B cell (primary cell): ENCODE measurements around the gene PSMF1. TPM values are rescaled to one million over a fixed set of nuclear protein-coding genes. Genes with fewer than 3 reads are reported as not detected.

ENCODE experiments used
- ATAC-seq: fragments of 200-7000 bp; cut with Tn5 transposase; one replicate; pipeline ENCODE4 v1.10.0; 2021; ENCODE audit warnings: low read depth, mild to moderate bottlenecking, moderate number of reproducible peaks, moderate library complexity
- CTCF ChIA-PET: fragments of 350-600 bp; sonication (Branson Sonifier 250); formaldehyde crosslinking; loops from one replicate; lab custom pipeline; 2021; ENCODE audit warnings: antibody characterized with exemption, inconsistent platforms; lab: Charles Lee
- POLR2A ChIA-PET: fragments of 350-600 bp; sonication (Branson Sonifier 250); formaldehyde crosslinking; loops from one replicate; lab custom pipeline; 2021; ENCODE audit warnings: antibody characterized with exemption; lab: Charles Lee
- DNase-seq: peaks from one replicate; pipeline ENCODE4 v3.0.0; 2013
- H2AFZ ChIP-seq: 2 replicates; pipeline ENCODE4 v1.6.1; 2012; ENCODE audit warnings: mild to moderate bottlenecking, low read depth, low read length; ENCODE audit not compliant: insufficient read depth, poor library complexity, severe bottlenecking
- H3K27ac ChIP-seq, 2 donors: 1 replicate in 1 of 2; 2 replicates in 1 of 2; pipeline ENCODE4 v1.5.1; 2012 to 2013; ENCODE audit warnings: low read length in 2 of 2, mild to moderate bottlenecking in 2 of 2, moderate library complexity in 1 of 2
- H3K27me3 ChIP-seq, 4 experiments: fragments of 200-600 bp in 1 of 4; sonication (generic) in 1 of 4; replicated peaks in 1 of 4; 1 replicate in 2 of 4; 2 replicates in 2 of 4; pipeline versions ENCODE4 v1.6.1 to v1.7.0; 2013 to 2016; ENCODE audit warnings: low read length in 3 of 4, mild to moderate bottlenecking in 2 of 4, mixed read lengths in 1 of 4, moderate library complexity in 1 of 4; ENCODE audit not compliant: insufficient read depth in 4 of 4, control insufficient read depth in 3 of 4; ENCODE audit errors: control extremely low read depth in 1 of 4
- H3K36me3 ChIP-seq, 2 experiments: replicated peaks in 1 of 2; 1 replicate in 1 of 2; 2 replicates in 1 of 2; pipeline versions ENCODE4 v1.6.1 to v1.7.1; 2013; ENCODE audit warnings: low read length in 1 of 2; ENCODE audit not compliant: insufficient read depth in 2 of 2, control insufficient read depth in 1 of 2; ENCODE audit errors: control extremely low read depth in 1 of 2, extremely low read depth in 1 of 2
- H3K4me1 ChIP-seq, 2 donors: fragments of 200-600 bp in 1 of 2; sonication (generic) in 1 of 2; 1 replicate in 1 of 2; 2 replicates in 1 of 2; pipeline versions ENCODE4 v1.5.1 to v1.6.1; 2013 to 2017; ENCODE audit warnings: low read length in 2 of 2; ENCODE audit not compliant: control insufficient read depth in 2 of 2, insufficient read depth in 2 of 2
- H3K4me2 ChIP-seq: replicated peaks from 2 replicates; pipeline ENCODE3; 2012; ENCODE audit warnings: mild to moderate bottlenecking, low read depth, low read length; ENCODE audit not compliant: poor library complexity, severe bottlenecking
- H3K4me3 ChIP-seq, 5 experiments: fragments of 200-600 bp in 1 of 5; sonication (generic) in 1 of 5; 1 replicate in 3 of 5; 2 replicates in 2 of 5; pipeline versions ENCODE4 v1.5.1 to v1.7.0; 2011 to 2016; ENCODE audit warnings: low read length in 4 of 5, mild to moderate bottlenecking in 4 of 5, low read depth in 2 of 5, control low read depth in 1 of 5, moderate library complexity in 1 of 5; ENCODE audit not compliant: insufficient read depth in 1 of 5; ENCODE audit errors: control extremely low read depth in 1 of 5, extremely low read depth in 1 of 5
- H3K79me2 ChIP-seq: fragments of 200-600 bp; sonication (generic); one replicate; pipeline ENCODE4 v1.6.0; 2016; ENCODE audit warnings: low read length; ENCODE audit not compliant: control insufficient read depth, insufficient read depth
- H3K9ac ChIP-seq: fragments of 200-600 bp; sonication (generic); 2 replicates; pipeline ENCODE4 v1.6.1; 2017; ENCODE audit warnings: mild to moderate bottlenecking, low read length, moderate library complexity
- H3K9me3 ChIP-seq, 3 donors: one replicate each; pipeline versions ENCODE4 v1.6.1 to v1.7.1; 2013; ENCODE audit warnings: low read length in 2 of 3; ENCODE audit not compliant: control insufficient read depth in 2 of 3, insufficient read depth in 1 of 3; ENCODE audit errors: control extremely low read depth in 1 of 3
- H4K20me1 ChIP-seq: 2 replicates; pipeline ENCODE4 v1.6.0; 2012; ENCODE audit warnings: mild to moderate bottlenecking, low read length; ENCODE audit not compliant: insufficient read depth, control insufficient read depth, poor library complexity, severe bottlenecking
- H3K27ac Mint-ChIP-seq: one replicate; pipeline ENCODE4 v1.8.0; 2021; ENCODE audit warnings: mixed read lengths
- H3K27me3 Mint-ChIP-seq: one replicate; pipeline ENCODE4 v1.8.0; 2021; ENCODE audit warnings: mixed read lengths
- H3K4me1 Mint-ChIP-seq: one replicate; pipeline ENCODE4 v1.8.0; 2021; ENCODE audit warnings: mixed read lengths
- H3K4me3 Mint-ChIP-seq: one replicate; pipeline ENCODE4 v1.8.0; 2021; ENCODE audit warnings: mixed read lengths
- H3K9me3 Mint-ChIP-seq: one replicate; pipeline ENCODE4 v1.8.0; 2022; ENCODE audit warnings: mixed read lengths; ENCODE audit not compliant: insufficient read depth
- EZH2 ChIP-seq: IDR thresholded peaks from 2 replicates; pipeline ENCODE4 v1.6.1; 2012; ENCODE audit warnings: borderline replicate concordance, low read depth, mild to moderate bottlenecking, moderate library complexity, low read length; ENCODE audit not compliant: insufficient read depth, poor library complexity, severe bottlenecking
- WGBS: methylation state at CpG from one replicate; pipeline ENCODE4 v1.1.5; 2013; ENCODE audit warnings: missing lambda C conversion rate; ENCODE audit not compliant: insufficient coverage; 5-methylcytosine and 5-hydroxymethylcytosine counted together
- intact Hi-C: fragments of 100-400 bp; cut with micrococcal nuclease; formaldehyde crosslinking; loops from one replicate; pipeline ENCODE4 v1.10.0; 2022
- polyA plus RNA-seq: library from polyadenylated mRNA; depleted of rRNA; stranded (reverse); fragments of >200 nt; gene quantifications from 2 replicates; pipeline ENCODE4 v1.2.3, GENCODE V29; 2012
- total RNA-seq, 2 donors: library from RNA; stranded (reverse); fragments of 120-200 nt in 1 of 2; gene quantifications; 1 replicate in 1 of 2; 2 replicates in 1 of 2; pipeline versions ENCODE4 v1.2.3 to v1.2.4, GENCODE V29; 2013 to 2022
- TF ChIP-seq, protein P1 (sequence below): fragments of 200-600 bp; IDR thresholded peaks from one replicate; pipeline ENCODE4 v1.8.0; 2022; ENCODE audit warnings: antibody characterized with exemption, mild to moderate bottlenecking

PSMF1 gene
- total and polyA plus RNA-seq, 2 donors (not counting 1 experiment from before 2014, with no cell fraction given), result 113 to 132 TPM

DNA sequence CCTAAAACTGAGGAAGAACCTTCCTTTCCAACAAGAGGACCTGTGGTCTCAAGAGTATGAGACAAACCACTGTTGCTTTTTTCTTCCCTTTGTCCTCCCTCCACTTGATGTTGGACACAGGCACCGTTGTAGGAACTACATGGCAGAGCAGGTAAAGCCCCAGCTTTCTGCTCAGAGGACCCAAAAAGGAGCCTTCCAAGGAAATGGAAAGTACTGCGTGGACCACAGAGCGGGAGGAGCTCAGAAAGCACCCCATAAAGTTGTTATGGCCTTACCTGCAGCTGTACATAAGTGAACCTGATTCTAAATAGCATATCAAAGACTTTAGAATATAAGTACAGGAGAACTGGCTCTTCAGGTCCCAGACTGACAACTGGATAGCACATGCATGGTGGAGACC, 36.9 kb downstream of the PSMF1 start:
- intact Hi-C loops, result no loop called here
- H3K27me3 Mint-ChIP-seq, result no peaks in the 10 kb centered on the region
- peaks cover 37 to 39% of the 10 kb centered on the region in 2 experiments for H3K36me3 ChIP-seq

DNA sequence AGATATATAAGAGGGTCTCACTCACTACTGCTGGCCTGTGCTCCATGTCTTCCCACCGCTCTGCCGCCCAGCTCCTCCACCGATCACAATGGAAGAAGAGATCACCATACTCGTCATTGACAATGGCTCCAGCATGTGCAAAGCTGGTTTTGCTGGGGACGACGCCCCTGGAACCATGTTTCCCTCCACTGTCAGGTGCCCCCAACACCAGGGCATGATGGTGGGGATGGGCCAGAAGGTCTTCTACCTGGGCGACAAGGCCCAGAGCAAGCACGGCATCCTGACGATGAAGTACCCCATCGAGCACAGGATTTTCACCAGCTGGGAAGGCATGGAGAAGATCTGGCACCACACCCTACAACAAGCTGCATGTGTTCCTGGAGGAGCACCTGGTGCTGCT, 42.1 kb downstream of the PSMF1 start:
- H3K9ac ChIP-seq, result no peak overlapping the region
- peaks cover 7 to 59% of the 10 kb centered on the region in 2 experiments for H3K36me3 ChIP-seq
- H3K27ac ChIP-seq, result no peak overlapping the region
- ChIA-PET CTCF (interaction anchor here (0.6 to 0.9 kb wide), 2 partner anchors 53 to 342 kb away, joined by 3 read pairs; no protein-coding TSS in a partner anchor), POLR2A (no interaction called here)
- Mint-ChIP-seq H3K27me3 (no peaks in the 10 kb centered on the region), H3K4me1 (peaks cover 3% of the 10 kb centered on the region), H3K9me3 (peaks cover 4% of the 10 kb centered on the region), H3K27ac (no peak overlapping the region), H3K4me3 (no peak overlapping the region)
- no peaks in the 10 kb centered on the region for H3K79me2 ChIP-seq
- TF ChIP-seq EZH2, result no peak
- TF ChIP-seq, protein P1, sequence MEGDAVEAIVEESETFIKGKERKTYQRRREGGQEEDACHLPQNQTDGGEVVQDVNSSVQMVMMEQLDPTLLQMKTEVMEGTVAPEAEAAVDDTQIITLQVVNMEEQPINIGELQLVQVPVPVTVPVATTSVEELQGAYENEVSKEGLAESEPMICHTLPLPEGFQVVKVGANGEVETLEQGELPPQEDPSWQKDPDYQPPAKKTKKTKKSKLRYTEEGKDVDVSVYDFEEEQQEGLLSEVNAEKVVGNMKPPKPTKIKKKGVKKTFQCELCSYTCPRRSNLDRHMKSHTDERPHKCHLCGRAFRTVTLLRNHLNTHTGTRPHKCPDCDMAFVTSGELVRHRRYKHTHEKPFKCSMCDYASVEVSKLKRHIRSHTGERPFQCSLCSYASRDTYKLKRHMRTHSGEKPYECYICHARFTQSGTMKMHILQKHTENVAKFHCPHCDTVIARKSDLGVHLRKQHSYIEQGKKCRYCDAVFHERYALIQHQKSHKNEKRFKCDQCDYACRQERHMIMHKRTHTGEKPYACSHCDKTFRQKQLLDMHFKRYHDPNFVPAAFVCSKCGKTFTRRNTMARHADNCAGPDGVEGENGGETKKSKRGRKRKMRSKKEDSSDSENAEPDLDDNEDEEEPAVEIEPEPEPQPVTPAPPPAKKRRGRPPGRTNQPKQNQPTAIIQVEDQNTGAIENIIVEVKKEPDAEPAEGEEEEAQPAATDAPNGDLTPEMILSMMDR, result no peak
- no peak overlapping the region for H3K4me3 ChIP-seq
- H3K4me1 ChIP-seq, result no peaks in the 10 kb centered on the region
- DNase-seq (no peak), ATAC-seq (no peak)
- no peaks in the 10 kb centered on the region for H3K27me3 ChIP-seq
- intact Hi-C loops, result no loop called here
- H3K4me2 ChIP-seq, result no peak overlapping the region
- WGBS, result 100% methylated on average over 9 of the region's 10 CpGs
- peaks cover 0 to 8% (median 5%) of the 10 kb centered on the region in 3 donors for H3K9me3 ChIP-seq
- no peak overlapping the region for H2AFZ ChIP-seq
- peaks cover 28% of the 10 kb centered on the region for H4K20me1 ChIP-seq

More for the DNA sequence above, 36.9 kb downstream of the PSMF1 start:
- POLR2A ChIA-PET, result no interaction called here
- Histone ChIP-seq H3K4me3 (no peak overlapping the region), H3K4me1 (no peaks in the 10 kb centered on the region), H2AFZ (no peak overlapping the region), H3K27ac (no peak overlapping the region), H3K9me3 (peaks cover 0 to 8% (median 8%) of the 10 kb centered on the region in 3 donors), H3K9ac (no peak overlapping the region), H3K4me2 (no peak overlapping the region), H4K20me1 (peaks cover 25% of the 10 kb centered on the region), H3K79me2 (no peaks in the 10 kb centered on the region), H3K27me3 (no peaks in the 10 kb centered on the region)
- H3K4me3 Mint-ChIP-seq, result no peak overlapping the region
- CTCF ChIA-PET, result no interaction called here
- TF ChIP-seq EZH2, result no peak
- TF ChIP-seq, protein P1, result no peak
- DNase-seq (no peak), ATAC-seq (no peak)
- peaks cover 4% of the 10 kb centered on the region for H3K9me3 Mint-ChIP-seq
- WGBS, result 100% methylated on average over 2 of the region's 3 CpGs
- H3K27ac Mint-ChIP-seq, result no peak overlapping the region
- H3K4me1 Mint-ChIP-seq, result peaks cover 3% of the 10 kb centered on the region
